ENCODE results near the gene C1orf185. TPM values are rescaled to one million over a fixed set of nuclear protein-coding genes. Genes with fewer than 3 reads are reported as not detected.

Gene C1orf185
- total and polyA plus RNA-seq, 9 of the 15 experiments (the other 6 are each of a cell fraction or from before 2014, with no cell fraction given) = not detected

DNA sequence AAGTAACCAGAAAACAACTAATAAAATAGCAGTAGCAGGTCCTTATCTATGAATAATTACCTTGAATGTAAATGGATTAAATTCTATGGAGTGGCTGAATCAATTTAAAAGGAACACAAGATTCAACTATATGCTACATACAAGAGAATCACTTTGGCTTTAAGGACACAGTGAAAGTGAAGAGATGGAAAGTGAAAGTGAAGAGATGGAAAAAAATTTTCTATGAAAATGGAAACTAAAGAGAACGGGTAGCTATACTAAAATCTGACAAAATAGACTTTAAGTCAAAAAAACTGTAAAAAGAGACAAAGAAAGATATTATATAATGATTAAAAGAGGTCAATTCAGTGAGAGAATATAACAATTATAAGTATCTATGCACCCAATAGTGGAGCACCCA, 54.7 kb downstream of the C1orf185 start:
- Histone ChIP-seq H3K4me3 (no peak overlapping the region), H3K9ac (ENCODE audit: insufficient read depth in 1 of 2, low read depth in 2 of 2, low read length in 2 of 2) (no peak overlapping the region), H3K9me1 (ENCODE audit: control insufficient read depth, insufficient read depth, low read length) (no peaks in the 10 kb centered on the region), H4K20me1 (replicated peaks; ENCODE audit: control insufficient read depth, insufficient read depth, low read length) (no peaks in the 10 kb centered on the region), H3K27me3 (ENCODE audit: control insufficient read depth in 2 of 2, insufficient read depth in 2 of 2, low read length in 2 of 2) (peaks cover 0 to 8% of the 10 kb centered on the region in 2 experiments; a peak in 2 of 5 replicates), H2AFZ (ENCODE audit: low read depth, low read length) (no peak overlapping the region), H3K36me3 (ENCODE audit: control insufficient read depth, insufficient read depth, low read length) (no peaks in the 10 kb centered on the region), H3K79me2 (ENCODE audit: control insufficient read depth, insufficient read depth, low read length) (no peaks in the 10 kb centered on the region), H3K4me1 (replicated peaks in 1 of 2; ENCODE audit: control insufficient read depth in 2 of 2, insufficient read depth in 2 of 2, low read length in 2 of 2) (0 out of 5 replicates have a peak, but pooled peaks cover 0 to 4% of the 10 kb centered on the region in 2 experiments), H3K27ac (ENCODE audit: extremely low read depth, low read depth, low read length) (no peak overlapping the region), H3K4me2 (ENCODE audit: insufficient read depth, low read length) (no peak overlapping the region), H3K9me3 (replicated peaks; ENCODE audit: control insufficient read depth, insufficient read depth, low read depth, low read length) (no peaks in the 10 kb centered on the region)
- no peak for FAIRE-seq
- ATAC-seq = no peak
- WGBS (ENCODE audit: insufficient coverage, low coverage, missing lambda C conversion rate) = 8% methylated on average over 1 of the region's 1 CpG
- no peak for DNase-seq (ENCODE audit: extremely low read depth in 1 of 4, low spot score in 3 of 4)
- TF ChIP-seq ETV5 (CRISPR knock-in tag; IDR thresholded peaks at IDR 0.05; ENCODE audit: low read depth) (no peak), ELF1 (tag; IDR thresholded peaks at IDR 0.05) (no peak), SPI1 (IDR thresholded peaks at IDR 0.05; ENCODE audit: borderline replicate concordance, low read depth, low read length) (no peak), TAL1 (IDR thresholded peaks at IDR 0.05) (no peak), ZNF134 (CRISPR knock-in tag; conservative IDR thresholded peaks at IDR 0.05) (no peak), ZZZ3 (IDR thresholded peaks at IDR 0.05) (no peak), TAF15 (IDR thresholded peaks at IDR 0.05; ENCODE audit: low read depth, low read length) (no peak), ESRRA (IDR thresholded peaks at IDR 0.05; ENCODE audit: borderline replicate concordance, low read depth) (no peak), ZNF354B (CRISPR knock-in tag; IDR thresholded peaks at IDR 0.05) (no peak), ZNF146 (CRISPR knock-in tag; IDR thresholded peaks at IDR 0.05; ENCODE audit: unreplicated experiment) (no peak), MCM5 (IDR thresholded peaks at IDR 0.05; ENCODE audit: low read depth) (no peak), RFX1 (IDR thresholded peaks at IDR 0.05) (no peak)
- TF ChIP-seq, protein P1, sequence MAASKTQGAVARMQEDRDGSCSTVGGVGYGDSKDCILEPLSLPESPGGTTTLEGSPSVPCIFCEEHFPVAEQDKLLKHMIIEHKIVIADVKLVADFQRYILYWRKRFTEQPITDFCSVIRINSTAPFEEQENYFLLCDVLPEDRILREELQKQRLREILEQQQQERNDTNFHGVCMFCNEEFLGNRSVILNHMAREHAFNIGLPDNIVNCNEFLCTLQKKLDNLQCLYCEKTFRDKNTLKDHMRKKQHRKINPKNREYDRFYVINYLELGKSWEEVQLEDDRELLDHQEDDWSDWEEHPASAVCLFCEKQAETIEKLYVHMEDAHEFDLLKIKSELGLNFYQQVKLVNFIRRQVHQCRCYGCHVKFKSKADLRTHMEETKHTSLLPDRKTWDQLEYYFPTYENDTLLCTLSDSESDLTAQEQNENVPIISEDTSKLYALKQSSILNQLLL (CRISPR knock-in tag; IDR thresholded peaks at IDR 0.05; ENCODE audit: borderline replicate concordance) = no peak
- no TSS peak for BruUV-seq (replicated peaks)
- CTCF ChIA-PET (ENCODE audit: low intra/inter-chr PET ratio) = no interaction called here
- in situ Hi-C loops (cut with MboI) = no loop called here
- POLR2A ChIA-PET = no interaction called here
- intact Hi-C loops (cut with micrococcal nuclease) = no loop called here

All from K562 (cell line).